HCT116 (cell line): ENCODE results near the gene ZC3H13.

Experiments
- CTCF ChIP-seq, 3 experiments: fragments of 200-600 bp in 1 of 3; sonication (generic) in 1 of 3; IDR thresholded peaks in 2 of 3; conservative IDR thresholded peaks in 1 of 3; 2 replicates each; pipeline ENCODE4 v1.5.1; 2012 to 2017; ENCODE audit warnings: low read depth in 2 of 3, low read length in 2 of 3, antibody characterized with exemption in 1 of 3, borderline replicate concordance in 1 of 3, control low read depth in 1 of 3, mild to moderate bottlenecking in 1 of 3, mixed read lengths in 1 of 3, mixed run types in 1 of 3, moderate library complexity in 1 of 3; ENCODE audit not compliant: insufficient read depth in 1 of 3
- EZH2 ChIP-seq: fragments of 200-600 bp; sonication (generic); IDR thresholded peaks from 2 replicates; pipeline ENCODE4 v1.6.1; 2017; ENCODE audit warnings: antibody characterized with exemption, mixed run types
- EZH2phosphoT487 ChIP-seq: fragments of 200-600 bp; IDR thresholded peaks from 2 replicates; pipeline ENCODE4 v1.6.1; 2018; ENCODE audit warnings: antibody characterized with exemption, borderline replicate concordance
- MAX ChIP-seq: IDR thresholded peaks from 2 replicates; pipeline ENCODE4 v1.6.1; 2012
- POLR2A ChIP-seq: IDR thresholded peaks from 2 replicates; pipeline ENCODE4 v1.7.0; 2011; ENCODE audit warnings: borderline replicate concordance; ENCODE audit not compliant: insufficient read depth, insufficient read length; ENCODE audit errors: extremely low read depth
- RAD21 ChIP-seq: IDR thresholded peaks from 2 replicates; pipeline ENCODE4 v1.6.1; 2012; ENCODE audit warnings: low read depth, mild to moderate bottlenecking
- YY1 ChIP-seq: IDR thresholded peaks from 2 replicates; pipeline ENCODE4 v1.6.1; 2011; ENCODE audit warnings: low read length, low read depth, moderate library complexity, mild to moderate bottlenecking; ENCODE audit not compliant: insufficient replicate concordance; ENCODE audit errors: extremely low read depth
- ZBTB33 ChIP-seq: IDR thresholded peaks from 2 replicates; pipeline ENCODE4 v1.6.1; 2011; ENCODE audit warnings: mild to moderate bottlenecking, low read length, moderate library complexity; ENCODE audit not compliant: insufficient replicate concordance; ENCODE audit errors: extremely low read depth

- TF ChIP-seq RAD21 (no peak), CTCF (IDR thresholded peaks at IDR 0.05 in 2 of 3, conservative IDR thresholded peaks at IDR 0.05 in 1 of 3; ENCODE audit: borderline replicate concordance in 1 of 3, insufficient read depth in 1 of 3, low read depth in 2 of 3, low read length in 2 of 3) (no peak), EZH2 (no peak), ZBTB33 (no peak), YY1 (no peak), MAX (no peak), POLR2A (no peak), EZH2phosphoT487 (no peak)
These were observed 102.1 kb downstream of the ZC3H13 start for GRCh38 chr13:45950386-45951000.
